Endothelial cell of umbilical vein (primary cell): Measurements from ENCODE around the gene KISS1R. TPM values are rescaled to one million over a fixed set of nuclear protein-coding genes. Genes with fewer than 3 reads are reported as not detected.
A peak's percentile ranks its signal among the peaks of the same experiment; 100 is the strongest.

Source experiments
- BruUV-seq: library from RNA; stranded (reverse); fragments of 400-500 nt; replicated peaks from 2 replicates; lab custom pipeline; 2021; lab: Mats Ljungman, UMichigan
- CTCF ChIA-PET: fragments of 300-600, 350-600 bp; sonication (Branson Sonifier 250); formaldehyde crosslinking; loops from one replicate; lab custom pipeline; 2021; ENCODE audit warnings: antibody characterized with exemption, inconsistent platforms; lab: Charles Lee
- POLR2A ChIA-PET: fragments of 300-600, 350-600 bp; sonication (Branson Sonifier 250); formaldehyde crosslinking; loops from one replicate; lab custom pipeline; 2021; ENCODE audit warnings: antibody characterized with exemption, inconsistent platforms; lab: Charles Lee
- DNase-seq: peaks from one replicate; pipeline ENCODE4 v3.0.0-alpha.2; 2011; ENCODE audit warnings: low read depth, low spot score
- FAIRE-seq: peaks from 2 replicates; lab custom pipeline; 2011; peaks lifted over from hg19 to GRCh38; lab: Jason Lieb, UNC
- H2AFZ ChIP-seq: 2 replicates; pipeline ENCODE4 v1.6.0; 2012; ENCODE audit warnings: low read depth, low read length, control low read depth, inconsistent platforms
- H3K27ac ChIP-seq: 2 replicates; pipeline ENCODE4 v1.5.1; 2011; ENCODE audit warnings: low read depth, mild to moderate bottlenecking, control low read depth, low read length, moderate library complexity; ENCODE audit not compliant: insufficient read depth
- H3K27me3 ChIP-seq, 2 experiments: 2 replicates each; pipeline versions ENCODE4 v1.6.0 to v1.6.1; 2011; ENCODE audit warnings: low read length in 2 of 2, mixed read lengths in 1 of 2; ENCODE audit not compliant: control insufficient read depth in 2 of 2, insufficient read depth in 2 of 2
- H3K36me3 ChIP-seq, 2 experiments: 2 replicates in 1 of 2; 3 replicates in 1 of 2; pipeline ENCODE4 v1.5.1; 2011; ENCODE audit warnings: low read length in 2 of 2, mild to moderate bottlenecking in 1 of 2, moderate library complexity in 1 of 2; ENCODE audit not compliant: control insufficient read depth in 2 of 2, insufficient read depth in 2 of 2; ENCODE audit errors: extremely low read depth in 1 of 2
- H3K4me1 ChIP-seq: 3 replicates; pipeline ENCODE4 v1.5.1; 2011; ENCODE audit warnings: mild to moderate bottlenecking, low read length; ENCODE audit not compliant: control insufficient read depth, insufficient read depth; ENCODE audit errors: extremely low read depth
- H3K4me2 ChIP-seq: 2 replicates; pipeline ENCODE4 v1.6.1; 2011; ENCODE audit warnings: low read length, control low read depth, mixed read lengths; ENCODE audit not compliant: insufficient read depth
- H3K4me3 ChIP-seq, 3 experiments: fragments of 200-600 bp in 1 of 3; sonication (generic), shearing (Covaris generic) in 1 of 3; replicated peaks in 1 of 3; 2 replicates each; pipeline ENCODE4 v1.5.1; 2011 to 2016; ENCODE audit warnings: control low read depth in 3 of 3, low read length in 3 of 3, mild to moderate bottlenecking in 2 of 3, inconsistent platforms in 1 of 3, low read depth in 1 of 3, moderate library complexity in 1 of 3; ENCODE audit not compliant: insufficient read depth in 1 of 3
- H3K79me2 ChIP-seq: 2 replicates; pipeline ENCODE4 v1.6.0; 2012; ENCODE audit warnings: low read length, inconsistent platforms; ENCODE audit not compliant: control insufficient read depth, insufficient read depth
- H3K9ac ChIP-seq: replicated peaks from 2 replicates; pipeline ENCODE3; 2011; ENCODE audit warnings: low read length, control low read depth; ENCODE audit not compliant: insufficient read depth; ENCODE audit errors: extremely low read depth
- H3K9me1 ChIP-seq: replicated peaks from 3 replicates; pipeline ENCODE4 v1.6.0; 2011; ENCODE audit warnings: mild to moderate bottlenecking, low read length; ENCODE audit not compliant: control insufficient read depth, insufficient read depth; ENCODE audit errors: extremely low read depth
- H3K9me3 ChIP-seq: replicated peaks from 2 replicates; pipeline ENCODE4 v1.5.1; 2012; ENCODE audit warnings: low read length, inconsistent platforms; ENCODE audit not compliant: control insufficient read depth, insufficient read depth
- H4K20me1 ChIP-seq: replicated peaks from 2 replicates; pipeline ENCODE3; 2011; ENCODE audit warnings: mild to moderate bottlenecking, low read length; ENCODE audit not compliant: control insufficient read depth, insufficient read depth; ENCODE audit errors: extremely low read depth
- EZH2 ChIP-seq: IDR thresholded peaks from 2 replicates; pipeline ENCODE4 v1.6.1; 2012; ENCODE audit warnings: borderline replicate concordance, low read depth, mild to moderate bottlenecking, moderate library complexity, low read length, inconsistent platforms; ENCODE audit not compliant: severe bottlenecking
- FOS ChIP-seq: IDR thresholded peaks from 2 replicates; pipeline ENCODE4 v1.6.1; 2011; ENCODE audit warnings: mild to moderate bottlenecking, low read length, moderate library complexity, borderline replicate concordance; ENCODE audit not compliant: insufficient read depth
- GATA2 ChIP-seq: IDR thresholded peaks from 2 replicates; pipeline ENCODE4 v1.7.0; 2011; ENCODE audit warnings: low read depth, mild to moderate bottlenecking, moderate library complexity, mixed read lengths, low read length; ENCODE audit not compliant: insufficient read length, insufficient read depth
- JUN ChIP-seq: IDR thresholded peaks from 2 replicates; pipeline ENCODE4 v1.6.1; 2011; ENCODE audit warnings: borderline replicate concordance, low read depth; ENCODE audit not compliant: insufficient read length, insufficient read depth
- MYC ChIP-seq: IDR thresholded peaks from one replicate; pipeline ENCODE4 v1.6.1; 2011; ENCODE audit warnings: mild to moderate bottlenecking, low read depth, low read length
- POLR2A ChIP-seq: IDR thresholded peaks from 2 replicates; pipeline ENCODE4 v1.6.1; 2012; ENCODE audit warnings: low read depth, mild to moderate bottlenecking, control low read depth, low read length
- POLR2AphosphoS5 ChIP-seq: IDR thresholded peaks from 2 replicates; pipeline ENCODE4 v1.6.1; 2012; ENCODE audit warnings: low read depth, mild to moderate bottlenecking, control low read depth, low read length, moderate library complexity; ENCODE audit not compliant: insufficient read depth
- dilution Hi-C: fragments of 300-500 bp; cut with MboI; formaldehyde crosslinking; loops from one replicate; pipeline ENCODE4 v1.15.0; 2019; ENCODE audit warnings: low sequenced_read_pairs; ENCODE audit not compliant: extremely low pct_ligation_motif_present
- intact Hi-C: fragments of 100-400 bp; cut with micrococcal nuclease; formaldehyde crosslinking; loops from one replicate; pipeline ENCODE4 v1.10.0; 2022
- polyA plus RNA-seq, 4 experiments: library from polyadenylated mRNA; depleted of rRNA in 3 of 4; stranded (reverse) in 3 of 4; unstranded in 1 of 4; fragments of >200 nt; gene quantifications; 2 replicates each; pipeline versions ENCODE4 v1.2.1 to v1.2.3, GENCODE V29; 2011 to 2012; ENCODE audit warnings: missing spikeins in 1 of 4
- total RNA-seq: library from RNA; stranded (reverse); gene quantifications from 2 replicates; pipeline ENCODE4 v1.2.3, GENCODE V29; 2021
- TF ChIP-seq, protein P1 (sequence below), 2 donors: IDR thresholded peaks; 1 replicate in 1 of 2; 2 replicates in 1 of 2; pipeline ENCODE4 v1.5.1; 2011; ENCODE audit warnings: low read length in 2 of 2, mild to moderate bottlenecking in 2 of 2, moderate library complexity in 2 of 2, control low read depth in 1 of 2, inconsistent platforms in 1 of 2, low read depth in 1 of 2; ENCODE audit not compliant: insufficient read depth in 1 of 2; ENCODE audit errors: extremely low read depth in 1 of 2
- TF ChIP-seq, protein P2 (sequence below): IDR thresholded peaks from 2 replicates; pipeline ENCODE4 v1.6.1; 2011; ENCODE audit not compliant: insufficient read depth, insufficient read length

KISS1R gene
- total and polyA plus RNA-seq, 2 donors (not counting 3 experiments of a cell fraction or from before 2014, with no cell fraction given), result not detected

DNA sequence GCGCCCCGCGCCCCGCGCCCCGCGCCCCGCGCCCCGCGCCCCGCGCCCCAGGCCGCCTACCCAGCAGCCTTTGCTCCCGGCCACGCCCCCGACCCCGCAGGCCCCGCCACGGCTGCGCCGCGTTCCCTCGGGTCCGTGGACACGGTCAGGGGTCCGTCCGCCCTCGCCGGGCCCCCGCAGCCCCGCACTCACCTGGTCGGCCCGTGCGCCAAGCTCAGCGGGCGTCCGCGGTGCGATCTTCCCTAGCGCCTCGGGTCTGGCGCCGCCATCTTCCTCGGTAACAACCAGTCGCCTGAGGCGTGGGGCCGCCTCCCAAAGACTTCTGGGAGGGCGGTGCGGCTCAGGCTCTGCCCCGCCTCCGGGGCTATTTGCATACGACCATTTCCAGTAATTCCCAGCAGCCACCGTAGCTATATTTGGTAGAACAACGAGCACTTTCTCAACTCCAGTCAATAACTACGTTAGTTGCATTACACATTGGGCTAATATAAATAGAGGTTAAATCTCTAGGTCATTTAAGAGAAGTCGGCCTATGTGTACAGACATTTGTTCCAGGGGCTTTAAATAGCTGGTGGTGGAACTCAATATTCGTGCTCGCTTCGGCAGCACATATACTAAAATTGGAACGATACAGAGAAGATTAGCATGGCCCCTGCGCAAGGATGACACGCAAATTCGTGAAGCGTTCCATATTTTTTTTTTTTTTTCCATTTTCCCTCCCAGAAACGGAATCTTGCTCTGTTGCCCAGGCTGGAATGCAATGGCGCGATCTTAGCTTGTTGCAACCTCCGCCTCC is 24.0 kb upstream of the KISS1R start, which contains the start of the genes MED16 and RNU6-9:
TSS of gene MED16 (minus strand) at position 294 of the 796 bp plus-strand sequence. CDS start 2,056 bp downstream, outside the sequence.
TSS of gene RNU6-9 (plus strand) at position 591 of the 796 bp plus-strand sequence.
- peak; percentile 70 for TF ChIP-seq POLR2AphosphoS5
- TF ChIP-seq MYC, result no peak
- peak; percentile 46 for TF ChIP-seq POLR2A
- H3K9me1 ChIP-seq, result no peaks in the 10 kb centered on the region
- no peaks in the 10 kb centered on the region for H3K9me3 ChIP-seq
- no peaks in the 10 kb centered on the region for H3K4me1 ChIP-seq
- FAIRE-seq, result peak; percentile 90
- peak; percentile 95 for DNase-seq
- CTCF ChIA-PET, result interaction anchor here (1.0 to 1.6 kb wide), 4 partner anchors 9 to 30 kb away, joined by 3 to 7 read pairs (median 4); no protein-coding TSS in a partner anchor
- peaks cover 2 to 17% of the 10 kb centered on the region in 2 experiments for H3K36me3 ChIP-seq
- dilution Hi-C loops (no loop called here), intact Hi-C loops (loop anchor here (2.0 kb wide), 1 partner anchor 20 kb away; the partner anchor contains the start of gene R3HDM4)
- peak within 1 kb of the TSS; percentile 41 for H3K4me2 ChIP-seq
- peak within 1 kb of the TSS; percentile 64 for H3K27ac ChIP-seq
- BruUV-seq, result TSS peak; percentile 100
- H3K4me3 ChIP-seq, result peak within 1 kb of the TSS; percentile 54 to 91 (median 66)
- H3K9ac ChIP-seq, result peak within 1 kb of the TSS; percentile 59
- peak within 1 kb of the TSS; percentile 78 for H2AFZ ChIP-seq
- POLR2A ChIA-PET, result interaction anchor here (0.6 to 0.9 kb wide), 2 partner anchors 241 to 376 kb away, joined by 4 to 5 read pairs; partner anchors contain the start of gene CIRBP
- H3K27me3 ChIP-seq, result no peaks in the 10 kb centered on the region
- H4K20me1 ChIP-seq, result no peaks in the 10 kb centered on the region
- peaks cover 5% of the 10 kb centered on the region for H3K79me2 ChIP-seq

DNA sequence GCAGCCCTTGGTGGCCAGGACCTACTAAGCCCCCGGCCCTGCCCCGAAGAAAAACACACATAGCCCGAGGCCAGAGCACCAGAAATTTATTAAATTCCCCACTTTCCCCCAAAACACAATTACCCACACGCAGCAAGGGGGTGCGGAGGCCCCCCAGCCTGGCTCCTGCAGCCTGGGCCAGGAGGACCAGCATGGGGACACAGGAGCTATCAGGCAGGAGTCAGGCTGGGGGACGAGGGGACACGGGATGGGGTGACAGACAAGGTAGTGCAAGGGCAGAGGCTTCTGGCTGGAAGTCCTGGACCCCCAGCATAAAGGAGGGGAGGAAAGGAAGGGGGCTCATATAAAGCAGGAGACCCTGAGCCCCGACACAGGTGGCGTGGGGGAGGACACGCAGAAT is 20.7 kb upstream of the KISS1R start:
- H3K4me1 ChIP-seq, result no peaks in the 10 kb centered on the region
- no peaks in the 10 kb centered on the region for H4K20me1 ChIP-seq
- no peak overlapping the region for H3K4me2 ChIP-seq
- peaks cover 5% of the 10 kb centered on the region for H3K79me2 ChIP-seq
- no peak overlapping the region for H3K4me3 ChIP-seq
- no TSS peak for BruUV-seq
- POLR2A ChIA-PET, result no interaction called here
- dilution Hi-C loops (no loop called here), intact Hi-C loops (no loop called here)
- no peak overlapping the region for H3K27ac ChIP-seq
- H3K9me3 ChIP-seq, result no peaks in the 10 kb centered on the region
- H3K9ac ChIP-seq, result no peak overlapping the region
- TF ChIP-seq FOS (no peak), JUN (no peak), POLR2AphosphoS5 (no peak), EZH2 (no peak), MYC (no peak), GATA2 (no peak), POLR2A (no peak)
- TF ChIP-seq, protein P1, sequence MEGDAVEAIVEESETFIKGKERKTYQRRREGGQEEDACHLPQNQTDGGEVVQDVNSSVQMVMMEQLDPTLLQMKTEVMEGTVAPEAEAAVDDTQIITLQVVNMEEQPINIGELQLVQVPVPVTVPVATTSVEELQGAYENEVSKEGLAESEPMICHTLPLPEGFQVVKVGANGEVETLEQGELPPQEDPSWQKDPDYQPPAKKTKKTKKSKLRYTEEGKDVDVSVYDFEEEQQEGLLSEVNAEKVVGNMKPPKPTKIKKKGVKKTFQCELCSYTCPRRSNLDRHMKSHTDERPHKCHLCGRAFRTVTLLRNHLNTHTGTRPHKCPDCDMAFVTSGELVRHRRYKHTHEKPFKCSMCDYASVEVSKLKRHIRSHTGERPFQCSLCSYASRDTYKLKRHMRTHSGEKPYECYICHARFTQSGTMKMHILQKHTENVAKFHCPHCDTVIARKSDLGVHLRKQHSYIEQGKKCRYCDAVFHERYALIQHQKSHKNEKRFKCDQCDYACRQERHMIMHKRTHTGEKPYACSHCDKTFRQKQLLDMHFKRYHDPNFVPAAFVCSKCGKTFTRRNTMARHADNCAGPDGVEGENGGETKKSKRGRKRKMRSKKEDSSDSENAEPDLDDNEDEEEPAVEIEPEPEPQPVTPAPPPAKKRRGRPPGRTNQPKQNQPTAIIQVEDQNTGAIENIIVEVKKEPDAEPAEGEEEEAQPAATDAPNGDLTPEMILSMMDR (IDR thresholded peaks at IDR 0.05; ENCODE audit: extremely low read depth in 1 of 2, insufficient read depth in 1 of 2, low read depth in 1 of 2, low read length in 2 of 2), result no peak
- TF ChIP-seq, protein P2, sequence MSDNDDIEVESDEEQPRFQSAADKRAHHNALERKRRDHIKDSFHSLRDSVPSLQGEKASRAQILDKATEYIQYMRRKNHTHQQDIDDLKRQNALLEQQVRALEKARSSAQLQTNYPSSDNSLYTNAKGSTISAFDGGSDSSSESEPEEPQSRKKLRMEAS, result no peak
- H3K9me1 ChIP-seq, result no peaks in the 10 kb centered on the region
- no peaks in the 10 kb centered on the region for H3K27me3 ChIP-seq
- H2AFZ ChIP-seq, result no peak overlapping the region
- DNase-seq, result no peak
- FAIRE-seq, result no peak
- H3K36me3 ChIP-seq, result peaks cover 0 to 11% of the 10 kb centered on the region in 2 experiments
- CTCF ChIA-PET, result interaction anchor here (1.5 kb wide), 1 partner anchor 18 kb away, joined by 4 read pairs; no protein-coding TSS in a partner anchor
